Medulla oblongata (tissue), 1 donor: ENCODE results near the gene MRPL54.
"Not testable (repeated sequence)": the region's sequence is repeated elsewhere in the genome, so short reads cannot be mapped to it uniquely, and the experiment has no call there.

Source experiments
- DNase-seq: peaks from one replicate; pipeline ENCODE4 v3.0.0-alpha.2; 2015; ENCODE audit errors: extremely low spot score

Gene MRPL54

GRCh38 chr19:3740431-3740830 is 22.1 kb upstream of the MRPL54 start:
- DNase-seq, result no peak

GRCh38 chr19:3743486-3743885 is 19.0 kb upstream of the MRPL54 start:
- no peak for DNase-seq

GRCh38 chr19:3745363-3746045 is 17.0 kb upstream of the MRPL54 start:
- DNase-seq, result no peak

GRCh38 chr19:3746371-3747056 is 16.0 kb upstream of the MRPL54 start:
- no peak for DNase-seq

GRCh38 chr19:3748965-3749364 is 13.5 kb upstream of the MRPL54 start:
- DNase-seq, result no peak

- no peak for DNase-seq
Observed at GRCh38 chr19:3750211-3750610, 12.3 kb upstream of the MRPL54 start.

- no peak for DNase-seq
Observed at GRCh38 chr19:3751236-3751635, 11.2 kb upstream of the MRPL54 start.

- no peak for DNase-seq
Observed at GRCh38 chr19:3752492-3752891, 10.0 kb upstream of the MRPL54 start.

GRCh38 chr19:3753631-3754410 is 8.7 kb upstream of the MRPL54 start:
- no peak for DNase-seq

- not testable (repeated sequence) for DNase-seq
Observed at GRCh38 chr19:3757705-3758104, 4.8 kb upstream of the MRPL54 start.

- DNase-seq, result not testable (repeated sequence)
Observed at GRCh38 chr19:3758297-3758696, 4.2 kb upstream of the MRPL54 start.

GRCh38 chr19:3759482-3760254 is 2.8 kb upstream of the MRPL54 start:
- peak; percentile 30 for DNase-seq

- DNase-seq, result peak; percentile 16
Observed at GRCh38 chr19:3760871-3761361, 1.6 kb upstream of the MRPL54 start.

- peak; percentile 95 for DNase-seq
Observed at GRCh38 chr19:3761382-3762129, 926 bp upstream of the MRPL54 start, which contains the start of gene APBA3. APBA3 (minus strand) TSS chr19:3761692; CDS start chr19:3760264, 1,428 bp downstream.

GRCh38 chr19:3762130-3762473 is 380 bp upstream of the MRPL54 start:
- no peak for DNase-seq

- DNase-seq, result no peak
Observed at GRCh38 chr19:3765121-3765520, 2.6 kb downstream of the MRPL54 start.

GRCh38 chr19:3765757-3766156 is 3.3 kb downstream of the MRPL54 start:
- not testable (repeated sequence) for DNase-seq

GRCh38 chr19:3766520-3766919 is 4.0 kb downstream of the MRPL54 start:
- DNase-seq, result no peak

- no peak for DNase-seq
Observed at GRCh38 chr19:3767050-3767449, 4.6 kb downstream of the MRPL54 start.

GRCh38 chr19:3768015-3768747 is 5.7 kb downstream of the MRPL54 start:
- no peak for DNase-seq
